Stimulated activated CD8-positive, alpha-beta memory T cell treated with anti-CD3 and anti-CD28 coated beads, Interleukin-4, amount 100 ng/mL, for 1 hour (primary cell): ENCODE results near the gene HBA2.
"Not testable (repeated sequence)": the region's sequence is repeated elsewhere in the genome, so short reads cannot be mapped to it uniquely, and the experiment has no call there.

Experiments used
- DNase-seq, 2 donors: peaks; one replicate each; pipeline ENCODE4 v3.0.0-alpha.2; 2020; ENCODE audit warnings: low read depth in 2 of 2, low spot score in 1 of 2

The HBA2 gene

DNA sequence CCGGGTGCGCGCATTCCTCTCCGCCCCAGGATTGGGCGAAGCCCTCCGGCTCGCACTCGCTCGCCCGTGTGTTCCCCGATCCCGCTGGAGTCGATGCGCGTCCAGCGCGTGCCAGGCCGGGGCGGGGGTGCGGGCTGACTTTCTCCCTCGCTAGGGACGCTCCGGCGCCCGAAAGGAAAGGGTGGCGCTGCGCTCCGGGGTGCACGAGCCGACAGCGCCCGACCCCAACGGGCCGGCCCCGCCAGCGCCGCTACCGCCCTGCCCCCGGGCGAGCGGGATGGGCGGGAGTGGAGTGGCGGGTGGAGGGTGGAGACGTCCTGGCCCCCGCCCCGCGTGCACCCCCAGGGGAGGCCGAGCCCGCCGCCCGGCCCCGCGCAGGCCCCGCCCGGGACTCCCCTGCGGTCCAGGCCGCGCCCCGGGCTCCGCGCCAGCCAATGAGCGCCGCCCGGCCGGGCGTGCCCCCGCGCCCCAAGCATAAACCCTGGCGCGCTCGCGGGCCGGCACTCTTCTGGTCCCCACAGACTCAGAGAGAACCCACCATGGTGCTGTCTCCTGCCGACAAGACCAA is at the start of gene HBA2:
TSS of gene HBA2 (plus strand) at position 503 of the 568 bp plus-strand sequence. CDS start at position 540, 37 bp downstream.
- DNase-seq: not testable (repeated sequence)

DNA sequence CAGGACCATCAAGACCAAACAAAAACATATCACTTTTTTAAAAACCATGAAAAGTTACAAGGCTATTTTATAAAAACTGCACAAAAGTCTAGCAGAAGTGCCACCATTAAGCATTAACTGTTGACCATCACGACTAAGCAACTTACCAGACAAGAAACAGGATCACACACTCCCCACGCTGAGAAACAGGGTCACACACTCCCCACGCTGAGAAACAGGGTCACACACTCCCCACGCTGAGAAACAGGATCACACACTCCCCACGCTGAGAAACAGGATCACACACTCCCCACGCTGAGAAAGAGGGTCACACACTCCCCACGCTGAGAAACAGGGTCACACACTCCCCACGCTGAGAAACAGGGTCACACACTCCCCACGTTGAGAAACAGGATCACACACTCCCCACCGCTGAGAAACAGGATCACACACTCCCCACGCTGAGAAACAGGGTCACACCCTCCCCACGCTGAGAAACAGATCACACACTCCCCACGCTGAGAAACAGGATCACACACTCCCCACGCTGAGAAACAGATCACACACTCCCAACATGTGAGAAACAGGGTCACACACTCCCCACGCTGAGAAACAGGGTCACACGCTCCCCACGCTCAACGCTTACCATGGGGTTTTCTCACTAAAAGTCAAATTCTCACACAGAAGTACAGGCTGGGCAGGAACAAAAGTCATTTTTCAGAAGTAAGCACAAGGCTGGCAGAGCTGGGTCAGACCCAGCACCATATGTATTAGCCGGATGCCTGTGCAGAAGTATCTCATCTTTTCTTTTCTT is 48.9 kb upstream of the HBA2 start:
- not testable (repeated sequence) for DNase-seq

DNA sequence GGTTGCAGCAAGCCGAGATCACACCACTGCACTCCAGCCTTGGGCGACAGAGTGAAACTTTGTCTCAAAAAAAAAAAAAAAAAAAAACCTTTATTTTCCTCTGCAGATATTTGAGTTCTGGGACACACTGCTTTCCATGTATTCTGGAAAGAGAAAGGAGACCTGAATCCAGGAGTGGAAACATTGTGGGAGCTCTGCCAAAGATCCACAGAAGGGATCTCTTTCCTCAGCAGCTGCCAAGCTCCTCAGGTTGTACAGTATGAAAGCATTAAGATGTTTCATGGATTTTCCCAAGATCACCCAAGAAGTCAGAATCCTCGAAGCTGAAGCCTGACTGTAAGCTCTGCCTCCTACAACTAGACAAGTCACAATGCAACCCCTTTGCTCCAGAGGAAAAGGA is 47.7 kb upstream of the HBA2 start:
- no peak for DNase-seq

DNA sequence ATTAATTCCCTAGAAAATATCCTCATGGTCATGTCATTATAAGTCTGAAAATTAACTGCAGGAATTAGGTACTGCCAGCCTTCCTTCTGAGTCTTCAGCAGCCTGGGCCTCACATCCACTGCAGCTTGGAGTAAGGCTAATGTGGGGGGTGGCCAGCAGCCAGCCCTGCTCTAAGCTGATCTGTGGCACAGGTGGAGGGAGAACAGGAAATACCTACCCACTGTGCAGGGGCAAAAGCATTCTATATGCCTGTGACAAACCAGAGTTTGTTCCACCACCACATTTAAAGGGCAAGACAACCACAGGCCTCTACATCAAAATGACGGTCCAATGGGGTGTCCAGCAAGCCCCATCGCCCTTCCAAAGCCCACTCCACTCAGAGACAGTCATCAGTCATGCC is 43.6 kb upstream of the HBA2 start:
- no peak for DNase-seq

DNA sequence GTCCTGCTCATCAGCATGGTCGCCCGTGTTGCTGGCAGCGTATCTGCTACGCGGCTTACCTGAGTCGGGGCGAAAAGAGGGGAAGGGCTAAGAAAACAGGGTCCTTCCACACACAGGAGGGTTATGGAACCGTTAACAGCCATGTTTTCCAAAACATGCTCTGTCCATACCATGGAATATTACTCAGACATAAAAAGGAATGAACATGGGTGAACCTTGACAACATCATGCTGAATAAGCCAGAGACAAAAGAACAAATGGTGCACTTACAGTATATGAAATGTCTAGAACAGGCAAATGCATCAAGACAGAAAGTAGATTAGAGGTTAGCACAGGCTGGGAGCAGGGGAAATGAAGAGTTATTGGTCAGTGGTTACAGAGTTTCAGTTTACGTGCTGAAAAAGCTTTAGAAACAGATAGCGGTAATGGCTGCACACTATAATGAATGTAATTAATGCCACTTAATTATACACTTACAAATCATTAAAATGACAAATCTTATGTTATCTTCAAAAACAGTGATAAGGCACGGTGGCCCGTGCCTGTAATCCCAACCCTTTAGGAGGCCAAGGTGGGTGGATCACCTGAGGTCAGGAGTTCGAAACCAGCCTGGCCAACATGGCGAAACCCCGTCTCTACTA is 42.0 kb upstream of the HBA2 start:
- DNase-seq: no peak

DNA sequence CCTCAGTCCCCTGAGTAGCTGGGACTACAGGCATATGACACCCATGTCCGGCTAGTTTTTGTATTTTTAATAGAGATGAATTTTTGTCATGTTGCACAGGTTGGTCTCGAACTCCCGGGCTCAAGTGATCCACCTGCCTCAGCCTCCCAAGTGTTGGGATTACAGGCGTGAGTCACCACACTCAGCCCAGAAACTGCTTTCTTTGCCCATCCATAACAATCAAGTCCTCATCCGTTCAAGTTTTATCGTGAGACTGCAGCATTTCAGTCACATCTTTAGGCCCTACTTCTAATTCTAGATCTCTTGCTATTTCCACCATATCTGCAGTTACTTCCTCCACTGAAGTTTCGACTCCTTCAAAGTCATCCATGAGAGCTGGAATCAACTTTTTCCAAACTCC is 40.6 kb upstream of the HBA2 start:
- no peak for DNase-seq

DNA sequence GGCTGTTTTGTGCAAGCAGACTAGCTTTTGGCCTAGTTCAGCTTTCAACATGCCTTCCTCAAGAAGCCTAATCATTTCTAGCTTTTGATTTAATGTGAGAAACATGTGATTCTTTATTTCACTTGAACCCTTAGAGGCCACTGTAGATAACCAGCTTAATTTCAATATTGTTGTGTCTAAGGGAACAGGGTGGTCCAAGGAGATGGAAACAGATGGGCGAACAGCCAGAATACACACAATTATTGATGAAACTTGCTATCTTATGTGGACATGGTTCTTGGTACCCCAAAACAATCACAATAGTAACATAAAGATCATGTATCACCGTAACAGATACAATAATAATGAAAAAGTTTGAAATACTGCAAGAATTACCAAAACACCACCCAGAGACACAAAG is 39.0 kb upstream of the HBA2 start:
- DNase-seq: no peak

DNA sequence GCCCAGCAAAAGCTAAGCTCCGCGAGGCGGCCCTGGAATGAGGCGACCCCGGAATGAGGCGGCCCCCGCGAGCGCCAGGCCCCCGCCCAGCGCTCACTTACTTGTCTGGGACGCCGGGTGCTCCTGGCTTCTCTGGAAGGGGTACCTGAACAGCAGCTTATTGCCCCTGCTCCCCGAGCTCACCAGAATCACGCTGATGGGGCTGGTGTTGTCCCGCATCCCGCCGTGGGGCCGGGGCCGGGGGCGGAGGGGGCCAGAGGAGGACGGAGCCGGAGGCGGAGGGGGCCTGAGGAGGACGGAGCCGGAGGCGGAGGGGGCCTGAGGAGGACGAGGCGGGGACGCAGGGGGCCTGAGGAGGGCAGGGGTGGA is 34.6 kb upstream of the HBA2 start:
- DNase-seq: no peak

DNA sequence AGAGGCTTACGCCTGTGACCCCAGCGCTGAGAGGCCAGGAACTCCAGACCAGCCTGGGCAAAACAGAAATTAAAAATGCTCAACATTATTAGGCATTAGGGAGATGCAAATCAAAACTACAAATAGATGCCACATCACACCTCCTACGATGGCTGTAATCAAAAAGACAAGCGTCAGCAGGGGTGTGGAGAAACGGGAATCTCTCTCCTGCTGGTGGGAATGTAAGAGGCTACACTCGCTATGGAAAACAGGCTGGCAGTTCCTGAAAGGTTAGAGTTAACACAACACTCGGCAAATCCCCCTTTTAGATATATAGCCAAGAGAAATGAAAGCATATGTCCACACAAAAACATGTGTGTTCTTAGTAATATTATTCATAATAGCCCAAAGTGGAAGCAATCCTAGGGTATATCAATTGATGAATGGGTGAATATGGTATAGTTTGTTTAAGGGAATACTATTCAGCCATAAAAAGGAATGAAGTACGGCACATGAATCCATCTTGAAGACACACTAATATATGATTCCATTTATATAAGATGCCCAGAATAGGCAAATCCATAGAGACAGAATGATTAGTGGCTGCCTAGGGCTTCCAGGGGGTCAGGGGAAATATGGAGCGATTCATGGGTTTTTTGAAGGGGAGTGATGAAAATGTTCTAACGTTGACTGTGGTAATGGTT is 32.4 kb upstream of the HBA2 start:
- no peak for DNase-seq

DNA sequence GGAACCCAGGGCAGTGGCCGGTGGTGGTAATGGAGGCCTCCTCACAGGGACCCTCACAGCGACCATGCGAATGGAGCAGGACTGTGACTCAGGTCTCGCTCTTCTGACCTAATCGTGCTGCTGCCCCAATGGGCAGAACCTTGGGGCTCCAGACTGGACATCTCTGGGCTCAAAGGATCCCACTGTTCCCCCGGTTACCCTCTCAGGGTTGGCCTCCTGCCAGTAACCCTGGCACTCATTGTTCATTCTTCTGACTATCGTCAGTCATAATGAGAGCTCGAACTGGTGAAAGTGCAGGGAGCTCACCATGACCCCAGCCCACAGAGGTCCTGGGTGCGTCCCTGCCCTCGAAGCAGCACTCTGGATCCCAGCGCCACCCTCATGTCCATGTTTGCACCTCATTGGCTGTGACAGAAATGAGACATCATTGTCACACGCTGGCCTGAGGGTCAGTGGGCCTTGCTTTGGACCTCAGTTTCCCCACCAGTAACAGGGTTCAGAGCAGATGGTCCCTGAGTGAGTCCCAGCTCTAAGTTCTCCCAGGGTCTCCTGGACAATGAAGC is 30.2 kb upstream of the HBA2 start:
- DNase-seq: no peak

DNA sequence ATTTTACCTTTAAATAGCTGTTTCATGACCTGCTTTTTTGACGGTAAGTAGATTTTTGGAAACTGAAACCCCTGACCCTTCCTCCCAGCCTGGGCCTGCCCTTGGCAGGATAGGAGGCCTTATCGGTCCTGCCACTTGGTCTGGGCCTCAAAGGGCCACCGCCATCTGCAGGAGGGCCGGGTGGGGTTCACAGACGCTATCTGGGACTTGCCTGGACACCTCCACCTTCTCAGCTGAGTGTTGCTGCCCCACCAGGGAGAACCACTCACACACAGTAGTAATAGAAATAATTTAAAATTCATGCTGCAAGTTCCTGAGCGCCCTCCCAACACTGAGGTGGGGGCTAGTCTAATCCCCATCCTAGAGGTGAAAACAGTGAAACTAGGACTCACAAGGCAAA is 29.6 kb upstream of the HBA2 start:
- no peak for DNase-seq

DNA sequence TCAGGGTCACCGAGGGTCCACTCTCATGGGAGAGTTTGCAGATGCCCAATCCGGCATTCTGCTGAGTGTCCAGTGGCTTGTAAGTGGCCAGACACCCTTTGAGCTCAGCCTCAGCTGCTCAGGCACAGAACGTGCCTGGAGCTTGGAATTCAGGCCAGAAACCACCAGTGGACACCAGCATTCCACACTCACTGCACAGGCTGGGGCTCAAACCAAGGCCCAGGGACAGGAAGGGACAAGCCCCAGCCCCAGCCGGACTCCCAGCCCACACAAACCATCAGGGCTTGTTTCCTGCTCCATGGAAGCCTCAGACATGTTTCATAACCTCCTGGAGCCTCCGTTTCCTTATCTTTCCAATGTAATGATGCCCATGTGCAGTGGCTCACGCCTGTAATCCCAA is 29.2 kb upstream of the HBA2 start:
- no peak for DNase-seq

DNA sequence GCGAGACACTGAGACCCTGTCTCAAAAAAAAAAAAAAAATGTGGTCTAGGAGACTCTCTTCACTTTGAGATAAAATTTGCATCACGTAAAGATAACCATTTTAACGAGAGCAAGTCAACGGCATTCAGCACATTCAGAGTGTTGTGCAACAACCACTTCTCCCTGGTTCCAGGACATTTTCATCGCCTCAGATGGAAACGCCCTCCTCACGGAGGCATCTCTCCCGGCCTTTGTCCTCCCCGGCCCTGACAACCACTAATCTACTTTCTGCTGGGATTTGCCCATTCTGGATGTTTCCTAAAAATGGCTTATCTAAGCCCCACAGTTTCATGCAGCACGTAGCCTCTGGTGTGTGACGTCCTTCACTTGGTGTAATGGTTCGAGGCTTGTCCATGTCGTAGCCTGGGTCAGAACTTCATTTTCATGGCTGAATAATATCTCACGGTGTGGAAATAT is 27.9 kb upstream of the HBA2 start:
- no peak for DNase-seq

DNA sequence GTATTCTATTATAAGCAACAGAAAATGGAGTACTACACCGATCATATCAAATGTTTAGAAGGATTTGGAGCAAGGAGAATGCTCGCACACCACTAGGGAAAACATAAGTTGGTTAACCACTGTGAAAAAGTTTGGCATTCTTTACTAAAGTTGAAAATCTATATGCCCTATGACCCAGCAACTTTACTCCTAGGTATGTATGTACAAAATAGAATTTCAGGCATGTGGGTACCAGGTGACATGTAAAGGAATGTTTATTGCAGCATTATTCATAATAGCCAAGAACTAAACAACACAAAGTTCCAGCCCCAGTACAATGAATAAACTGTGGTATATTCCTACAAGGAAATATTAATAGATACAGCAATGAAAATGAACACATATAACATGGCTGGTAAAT is 26.0 kb upstream of the HBA2 start:
- DNase-seq: no peak

DNA sequence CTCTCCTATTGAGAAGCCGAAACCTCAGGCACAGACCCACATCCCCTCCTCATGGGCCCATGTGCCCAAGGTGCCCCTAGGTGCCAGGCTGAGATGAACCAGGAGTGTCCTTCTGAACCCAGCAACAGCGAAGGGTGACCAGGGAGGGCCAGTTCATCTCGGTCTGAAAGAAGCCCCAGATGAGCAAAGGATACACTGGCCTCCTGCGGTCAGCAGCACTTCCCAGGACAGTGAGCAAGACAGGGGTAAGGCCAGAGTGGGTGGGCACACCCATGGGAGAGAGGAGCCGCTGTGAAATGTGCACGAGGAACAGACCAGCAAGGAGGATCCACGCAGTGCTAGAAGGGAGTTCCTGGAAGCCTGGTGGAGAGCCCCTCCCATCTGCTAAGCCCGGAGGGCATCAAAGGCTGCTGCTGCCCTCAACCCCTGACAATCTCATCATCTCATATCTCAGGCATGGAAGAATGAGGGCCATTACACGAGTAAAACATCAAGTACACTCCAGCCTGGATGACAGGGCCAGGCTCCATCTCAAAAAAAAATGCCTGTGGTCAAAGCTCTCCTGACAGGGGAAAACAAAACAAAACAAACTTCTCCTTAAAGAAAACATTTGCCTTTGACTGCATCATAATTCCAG is 23.5 kb upstream of the HBA2 start:
- no peak for DNase-seq

DNA sequence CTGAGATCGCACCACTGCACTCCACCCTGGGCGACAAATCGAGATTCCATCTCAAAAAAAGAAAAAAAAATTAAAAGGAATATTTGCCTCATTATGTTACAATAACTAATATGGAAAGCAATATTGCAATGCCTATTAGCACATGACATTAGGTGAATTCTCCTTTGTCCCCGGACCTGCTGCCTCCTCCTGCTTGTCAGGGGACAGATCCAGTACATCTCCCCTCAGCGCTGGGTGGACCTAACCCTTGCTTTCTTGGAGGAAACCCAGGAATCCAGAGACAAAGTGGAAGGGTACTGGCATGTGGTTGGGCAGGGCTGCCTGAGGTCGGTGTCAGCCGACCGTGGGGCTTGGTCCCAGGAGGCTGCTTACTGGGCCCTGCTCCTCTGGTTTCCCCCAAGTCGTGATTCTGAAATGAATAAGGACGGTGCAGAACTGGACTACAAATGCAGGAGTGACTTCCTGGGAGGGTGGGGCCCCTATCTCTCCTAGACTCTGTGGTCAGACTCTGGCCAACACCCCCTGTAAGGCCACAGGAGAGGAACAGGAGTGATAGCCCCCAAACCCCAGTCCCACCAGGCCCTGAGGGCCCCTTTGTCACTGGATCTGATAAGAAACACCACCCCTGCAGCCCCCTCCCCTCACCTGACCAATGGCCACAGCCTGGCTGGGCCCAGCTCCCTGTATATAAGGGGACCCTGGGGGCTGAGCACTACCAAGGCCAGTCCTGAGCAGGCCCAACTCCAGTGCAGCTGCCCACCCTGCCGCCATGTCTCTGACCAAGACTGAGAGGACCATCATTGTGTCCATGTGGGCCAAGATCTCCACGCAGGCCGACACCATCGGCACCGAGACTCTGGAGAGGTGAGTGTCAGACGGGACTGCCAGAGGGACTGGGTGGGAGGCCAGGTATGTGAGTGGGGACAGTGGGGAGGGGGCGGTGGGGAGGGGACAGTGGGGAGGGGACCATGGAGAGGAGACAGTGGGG is 20.2 kb upstream of the HBA2 start, which contains the start of gene HBZ:
TSS of gene HBZ (plus strand) at position 504 of the 988 bp plus-strand sequence. CDS start at position 770, 266 bp downstream.
- DNase-seq: no peak

DNA sequence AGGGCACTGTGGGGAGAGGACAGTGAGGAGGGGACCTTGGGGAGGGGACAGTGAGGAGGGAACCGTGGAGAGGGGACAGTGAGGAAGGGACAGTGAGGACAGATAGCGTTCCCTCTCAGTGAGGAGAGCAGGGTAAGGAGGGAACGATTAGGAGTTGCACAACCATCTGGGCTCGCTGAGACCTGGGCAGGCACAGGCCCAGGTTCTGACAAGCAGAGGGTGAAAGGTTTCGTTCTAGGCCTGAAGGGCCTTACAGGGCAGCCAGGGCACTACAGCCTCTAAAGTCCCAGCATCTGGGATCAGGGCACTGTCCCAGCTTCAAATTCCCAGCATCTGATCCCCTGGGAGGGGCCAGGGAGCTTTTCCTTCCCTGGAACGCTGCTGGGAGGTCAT is 19.6 kb upstream of the HBA2 start:
- DNase-seq: not testable (repeated sequence)

DNA sequence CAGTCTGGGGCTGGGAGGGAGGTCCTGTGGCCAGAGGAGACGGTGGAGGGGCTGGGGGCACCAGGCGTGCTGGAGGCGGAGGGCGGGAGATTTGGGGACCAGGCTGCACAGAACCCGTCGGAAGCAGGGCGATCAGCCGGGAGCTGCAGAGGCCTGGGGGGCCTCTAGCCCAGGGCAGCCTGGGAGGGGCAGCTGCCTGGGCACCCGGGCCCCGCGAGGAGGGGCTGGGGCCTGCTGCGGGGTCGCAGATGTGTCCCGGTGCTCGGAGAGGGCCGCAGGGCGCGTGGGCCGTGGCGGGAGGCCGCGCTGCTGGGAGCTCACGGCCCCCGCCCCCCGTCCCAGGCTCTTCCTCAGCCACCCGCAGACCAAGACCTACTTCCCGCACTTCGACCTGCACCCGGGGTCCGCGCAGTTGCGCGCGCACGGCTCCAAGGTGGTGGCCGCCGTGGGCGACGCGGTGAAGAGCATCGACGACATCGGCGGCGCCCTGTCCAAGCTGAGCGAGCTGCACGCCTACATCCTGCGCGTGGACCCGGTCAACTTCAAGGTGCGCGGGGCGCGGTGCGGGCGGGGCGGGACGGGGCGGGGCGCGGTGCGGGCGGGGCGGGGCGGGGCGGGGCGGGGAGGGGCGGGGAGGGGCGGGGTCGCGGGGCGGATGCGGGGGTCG is 19.0 kb upstream of the HBA2 start:
- DNase-seq: not testable (repeated sequence)
